ENCODE results near the gene UGT1A8. TPM values are rescaled to one million over a fixed set of nuclear protein-coding genes. Genes with fewer than 3 reads are reported as not detected.
"Not testable (repeated sequence)": the region's sequence is repeated elsewhere in the genome, so short reads cannot be mapped to it uniquely, and the experiment has no call there.

Gene UGT1A8
- total and polyA plus RNA-seq, 2 donors (not counting 3 experiments of a cell fraction or from before 2014, with no cell fraction given) = not detected

- FAIRE-seq = no peak
These were observed 127.8 kb downstream of the UGT1A8 start for GRCh38 chr2:233745073-233745755.

GRCh38 chr2:233745838-233746237 is 128.4 kb downstream of the UGT1A8 start:
- H3K9me3 ChIP-seq (replicated peaks; ENCODE audit: control insufficient read depth, insufficient read depth, low read length); BruUV-seq (replicated peaks); H3K4me1 ChIP-seq (ENCODE audit: control insufficient read depth, extremely low read depth, insufficient read depth, low read length); H2AFZ ChIP-seq (ENCODE audit: low read depth, low read length); H3K9ac ChIP-seq (replicated peaks; ENCODE audit: extremely low read depth, insufficient read depth, low read length); H3K9me1 ChIP-seq (replicated peaks; ENCODE audit: control insufficient read depth, extremely low read depth, insufficient read depth, low read length); H3K4me3 ChIP-seq (replicated peaks in 1 of 3; ENCODE audit: insufficient read depth in 1 of 3, low read depth in 1 of 3, low read length in 3 of 3); DNase-seq (ENCODE audit: low read depth, low spot score); H3K4me2 ChIP-seq (ENCODE audit: insufficient read depth, low read length); H4K20me1 ChIP-seq (replicated peaks; ENCODE audit: control insufficient read depth, extremely low read depth, insufficient read depth, low read length); H3K36me3 ChIP-seq (ENCODE audit: control insufficient read depth in 2 of 2, extremely low read depth in 1 of 2, insufficient read depth in 2 of 2, low read length in 2 of 2); H3K79me2 ChIP-seq (ENCODE audit: control insufficient read depth, insufficient read depth, low read length); FAIRE-seq; CTCF ChIA-PET; dilution Hi-C loops (cut with MboI; ENCODE audit: extremely low pct_ligation_motif_present, low sequenced_read_pairs); intact Hi-C loops (cut with micrococcal nuclease); H3K27me3 ChIP-seq (ENCODE audit: control insufficient read depth in 2 of 2, insufficient read depth in 2 of 2, low read length in 2 of 2); POLR2A ChIA-PET; H3K27ac ChIP-seq (ENCODE audit: insufficient read depth, low read depth, low read length): not testable (repeated sequence)

More at GRCh38 chr2:233745073-233745755, 127.8 kb downstream of the UGT1A8 start:
- CTCF ChIA-PET = no interaction called here
- H2AFZ ChIP-seq (ENCODE audit: low read depth, low read length) = no peak overlapping the region
- intact Hi-C loops (cut with micrococcal nuclease) = no loop called here
- H3K79me2 ChIP-seq (ENCODE audit: control insufficient read depth, insufficient read depth, low read length) = no peaks in the 10 kb centered on the region
- H3K4me1 ChIP-seq (ENCODE audit: control insufficient read depth, extremely low read depth, insufficient read depth, low read length) = no peaks in the 10 kb centered on the region
- TF ChIP-seq CTCF (IDR thresholded peaks at IDR 0.05; ENCODE audit: extremely low read depth in 1 of 2, insufficient read depth in 1 of 2, low read depth in 1 of 2, low read length in 2 of 2) = no peak
- no peak for TF ChIP-seq POLR2AphosphoS5 (IDR thresholded peaks at IDR 0.05; ENCODE audit: insufficient read depth, low read depth, low read length)
- no peak for TF ChIP-seq JUN (IDR thresholded peaks at IDR 0.05; ENCODE audit: borderline replicate concordance, insufficient read depth, insufficient read length, low read depth)
- no peak for TF ChIP-seq FOS (IDR thresholded peaks at IDR 0.05; ENCODE audit: borderline replicate concordance, insufficient read depth, low read length)
- TF ChIP-seq MAX (IDR thresholded peaks at IDR 0.05; ENCODE audit: insufficient read depth, insufficient read length) = no peak
- TF ChIP-seq EZH2 (IDR thresholded peaks at IDR 0.05; ENCODE audit: borderline replicate concordance, low read depth, low read length, severe bottlenecking) = no peak
- TF ChIP-seq GATA2 (IDR thresholded peaks at IDR 0.05; ENCODE audit: insufficient read depth, insufficient read length, low read depth, low read length) = no peak
- TF ChIP-seq MYC (IDR thresholded peaks at IDR 0.05; ENCODE audit: low read depth, low read length) = no peak
- no peak for TF ChIP-seq POLR2A (IDR thresholded peaks at IDR 0.05; ENCODE audit: low read depth, low read length)
- no peak overlapping the region for H3K4me3 ChIP-seq (replicated peaks in 1 of 3; ENCODE audit: insufficient read depth in 1 of 3, low read depth in 1 of 3, low read length in 3 of 3)
- dilution Hi-C loops (cut with MboI; ENCODE audit: extremely low pct_ligation_motif_present, low sequenced_read_pairs) = no loop called here
- DNase-seq (ENCODE audit: low read depth, low spot score) = no peak
- H3K27ac ChIP-seq (ENCODE audit: insufficient read depth, low read depth, low read length) = no peak overlapping the region
- H3K36me3 ChIP-seq (ENCODE audit: control insufficient read depth in 2 of 2, extremely low read depth in 1 of 2, insufficient read depth in 2 of 2, low read length in 2 of 2) = no peaks in the 10 kb centered on the region
- no TSS peak for BruUV-seq (replicated peaks)
- H3K4me2 ChIP-seq (ENCODE audit: insufficient read depth, low read length) = no peak overlapping the region
- H4K20me1 ChIP-seq (replicated peaks; ENCODE audit: control insufficient read depth, extremely low read depth, insufficient read depth, low read length) = no peaks in the 10 kb centered on the region
- H3K9ac ChIP-seq (replicated peaks; ENCODE audit: extremely low read depth, insufficient read depth, low read length) = no peak overlapping the region
- H3K9me1 ChIP-seq (replicated peaks; ENCODE audit: control insufficient read depth, extremely low read depth, insufficient read depth, low read length) = no peaks in the 10 kb centered on the region
- H3K27me3 ChIP-seq (ENCODE audit: control insufficient read depth in 2 of 2, insufficient read depth in 2 of 2, low read length in 2 of 2) = peaks cover 0 to 2% of the 10 kb centered on the region in 2 experiments
- POLR2A ChIA-PET = no interaction called here
- H3K9me3 ChIP-seq (replicated peaks; ENCODE audit: control insufficient read depth, insufficient read depth, low read length) = no peaks in the 10 kb centered on the region

Measured in endothelial cell of umbilical vein (primary cell).